WI38 (cell line): ENCODE data around the gene WNT3A.
"Not testable (repeated sequence)": the region's sequence is repeated elsewhere in the genome, so short reads cannot be mapped to it uniquely, and the experiment has no call there.

ENCODE experiments used
- H3K4me3 ChIP-seq: 2 replicates; pipeline ENCODE4 v1.5.1; 2011; ENCODE audit warnings: low read depth, mild to moderate bottlenecking, control low read depth, low read length
- TF ChIP-seq, protein P1 (sequence below): IDR thresholded peaks from 2 replicates; pipeline ENCODE4 v1.5.1; 2012; ENCODE audit warnings: low read depth, mild to moderate bottlenecking, control low read depth, low read length

The WNT3A gene, protein sequence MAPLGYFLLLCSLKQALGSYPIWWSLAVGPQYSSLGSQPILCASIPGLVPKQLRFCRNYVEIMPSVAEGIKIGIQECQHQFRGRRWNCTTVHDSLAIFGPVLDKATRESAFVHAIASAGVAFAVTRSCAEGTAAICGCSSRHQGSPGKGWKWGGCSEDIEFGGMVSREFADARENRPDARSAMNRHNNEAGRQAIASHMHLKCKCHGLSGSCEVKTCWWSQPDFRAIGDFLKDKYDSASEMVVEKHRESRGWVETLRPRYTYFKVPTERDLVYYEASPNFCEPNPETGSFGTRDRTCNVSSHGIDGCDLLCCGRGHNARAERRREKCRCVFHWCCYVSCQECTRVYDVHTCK

DNA sequence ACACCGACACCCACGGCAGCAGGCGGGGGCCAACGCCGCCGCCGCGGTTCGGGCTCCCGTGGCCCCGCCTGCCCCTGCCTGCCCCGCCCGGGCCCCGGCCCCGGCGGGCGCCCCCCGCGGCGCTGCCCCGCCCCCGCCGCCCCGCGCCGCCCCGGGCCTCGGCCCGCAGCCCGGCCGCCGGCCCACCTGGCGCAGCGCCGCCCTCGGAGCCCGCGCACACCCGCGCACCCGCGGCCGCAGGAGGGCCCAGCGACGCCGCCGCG is at the start of gene WNT3A:
WNT3A (plus strand) TSS at position 213 of the 263 bp plus-strand sequence. CDS start 131 bp downstream, outside the sequence.
- TF ChIP-seq, protein P1, sequence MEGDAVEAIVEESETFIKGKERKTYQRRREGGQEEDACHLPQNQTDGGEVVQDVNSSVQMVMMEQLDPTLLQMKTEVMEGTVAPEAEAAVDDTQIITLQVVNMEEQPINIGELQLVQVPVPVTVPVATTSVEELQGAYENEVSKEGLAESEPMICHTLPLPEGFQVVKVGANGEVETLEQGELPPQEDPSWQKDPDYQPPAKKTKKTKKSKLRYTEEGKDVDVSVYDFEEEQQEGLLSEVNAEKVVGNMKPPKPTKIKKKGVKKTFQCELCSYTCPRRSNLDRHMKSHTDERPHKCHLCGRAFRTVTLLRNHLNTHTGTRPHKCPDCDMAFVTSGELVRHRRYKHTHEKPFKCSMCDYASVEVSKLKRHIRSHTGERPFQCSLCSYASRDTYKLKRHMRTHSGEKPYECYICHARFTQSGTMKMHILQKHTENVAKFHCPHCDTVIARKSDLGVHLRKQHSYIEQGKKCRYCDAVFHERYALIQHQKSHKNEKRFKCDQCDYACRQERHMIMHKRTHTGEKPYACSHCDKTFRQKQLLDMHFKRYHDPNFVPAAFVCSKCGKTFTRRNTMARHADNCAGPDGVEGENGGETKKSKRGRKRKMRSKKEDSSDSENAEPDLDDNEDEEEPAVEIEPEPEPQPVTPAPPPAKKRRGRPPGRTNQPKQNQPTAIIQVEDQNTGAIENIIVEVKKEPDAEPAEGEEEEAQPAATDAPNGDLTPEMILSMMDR, result no peak
- H3K4me3 ChIP-seq, result no peak within 1 kb of the TSS

DNA sequence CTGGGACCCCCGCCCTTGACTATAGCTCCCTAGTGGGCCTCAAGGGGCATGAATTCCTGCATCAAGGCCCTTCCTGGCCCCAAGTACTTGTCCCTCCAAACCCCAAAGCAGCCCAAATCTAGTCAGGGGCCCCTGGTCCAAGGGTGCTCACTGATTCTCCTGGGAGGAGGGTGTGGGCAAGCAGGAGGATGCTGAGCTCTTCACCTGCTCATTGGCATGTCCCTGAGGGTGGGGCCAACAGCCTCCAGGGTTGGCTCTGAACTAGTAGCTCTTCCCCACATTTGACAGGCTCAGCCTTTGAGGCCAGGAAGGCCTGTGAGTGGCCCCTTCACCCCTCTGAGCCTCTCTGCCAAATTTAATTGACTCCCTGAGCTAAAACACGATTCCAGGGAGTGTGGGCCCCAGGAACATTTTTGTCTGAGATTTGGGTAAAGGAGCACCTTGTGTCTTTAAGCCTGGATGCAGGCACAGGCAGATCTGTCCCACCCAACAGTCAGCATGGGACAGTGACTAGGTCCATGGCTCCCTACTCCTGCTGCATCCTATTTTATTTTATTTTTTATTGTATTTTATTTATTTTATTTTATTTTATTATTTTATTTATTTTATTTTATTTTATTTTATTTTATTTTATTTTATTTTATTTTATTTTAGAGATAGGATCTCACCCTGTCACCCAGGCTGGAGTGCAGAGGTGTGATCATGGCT is 48.0 kb upstream of the WNT3A start:
- TF ChIP-seq, protein P1, result no peak
- no peak overlapping the region for H3K4me3 ChIP-seq

DNA sequence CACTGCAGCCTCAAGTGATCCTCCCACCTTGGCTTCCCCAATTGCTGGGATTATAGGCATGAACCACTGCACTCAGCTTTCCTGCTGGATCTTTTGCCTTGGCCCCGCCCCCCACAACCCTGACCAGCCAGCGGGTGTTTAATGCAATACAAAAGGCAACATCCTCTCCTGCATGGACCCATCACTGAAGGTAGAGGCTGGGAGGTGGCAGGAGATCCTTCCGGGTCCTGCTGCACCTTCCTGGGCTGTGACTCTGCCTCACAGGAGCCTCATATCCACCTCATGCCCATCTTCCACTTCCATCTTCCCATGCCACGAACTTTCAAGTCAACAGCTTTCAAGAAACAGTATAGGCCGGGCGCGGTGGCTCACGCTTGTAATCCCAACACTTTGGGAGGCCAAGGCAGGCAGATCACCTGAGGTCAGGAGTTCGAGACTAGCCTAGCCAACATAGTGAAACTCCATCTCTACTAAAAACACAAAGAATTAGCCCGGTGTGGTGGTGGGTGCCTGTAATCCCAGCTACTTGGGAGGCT is 47.4 kb upstream of the WNT3A start:
- TF ChIP-seq, protein P1, result no peak
- H3K4me3 ChIP-seq, result no peak overlapping the region

DNA sequence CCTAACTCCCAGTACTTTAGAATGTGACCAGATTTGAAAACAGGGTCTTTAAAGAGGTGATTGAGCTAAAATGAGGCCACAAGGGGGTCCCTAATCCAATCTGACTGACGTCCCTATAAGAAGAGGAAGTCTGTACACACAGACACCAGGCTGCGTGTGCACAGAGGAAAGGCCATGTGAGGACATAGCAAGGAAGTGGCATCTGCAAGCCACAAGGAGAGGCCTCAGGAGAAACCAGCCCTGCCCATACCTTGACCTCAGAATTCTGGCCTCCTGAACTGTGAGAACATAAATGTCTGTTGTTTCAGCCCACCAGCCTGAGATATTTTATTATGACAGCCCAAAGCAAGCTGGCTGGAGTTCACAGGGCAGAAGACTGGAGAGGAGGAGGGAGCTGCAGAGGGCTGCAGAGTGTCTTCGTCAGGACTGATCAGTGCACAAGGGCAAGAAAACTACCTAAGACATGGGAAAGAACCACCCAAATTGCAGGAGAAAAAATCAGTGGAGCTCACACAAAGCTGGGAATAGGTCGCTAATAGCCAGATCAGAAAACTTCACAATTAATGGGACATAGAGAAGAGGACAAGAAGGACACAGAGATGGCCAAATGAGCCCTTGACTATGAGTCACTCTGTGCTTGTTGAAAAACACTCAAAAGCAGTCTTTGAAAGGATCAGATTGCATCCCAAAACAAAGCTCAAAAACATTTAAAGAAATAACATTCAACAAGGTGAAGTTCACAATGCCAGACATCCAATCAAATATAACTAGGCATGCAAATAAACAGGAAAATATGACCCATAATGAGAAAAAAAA is 44.9 kb upstream of the WNT3A start:
- TF ChIP-seq, protein P1, result no peak
- H3K4me3 ChIP-seq, result no peak overlapping the region

- H3K4me3 ChIP-seq, result not testable (repeated sequence)
Measured at GRCh38 chr1:227966733-227967132, 40.1 kb upstream of the WNT3A start.

GRCh38 chr1:227967815-227968214 is 39.0 kb upstream of the WNT3A start:
- not testable (repeated sequence) for H3K4me3 ChIP-seq

DNA sequence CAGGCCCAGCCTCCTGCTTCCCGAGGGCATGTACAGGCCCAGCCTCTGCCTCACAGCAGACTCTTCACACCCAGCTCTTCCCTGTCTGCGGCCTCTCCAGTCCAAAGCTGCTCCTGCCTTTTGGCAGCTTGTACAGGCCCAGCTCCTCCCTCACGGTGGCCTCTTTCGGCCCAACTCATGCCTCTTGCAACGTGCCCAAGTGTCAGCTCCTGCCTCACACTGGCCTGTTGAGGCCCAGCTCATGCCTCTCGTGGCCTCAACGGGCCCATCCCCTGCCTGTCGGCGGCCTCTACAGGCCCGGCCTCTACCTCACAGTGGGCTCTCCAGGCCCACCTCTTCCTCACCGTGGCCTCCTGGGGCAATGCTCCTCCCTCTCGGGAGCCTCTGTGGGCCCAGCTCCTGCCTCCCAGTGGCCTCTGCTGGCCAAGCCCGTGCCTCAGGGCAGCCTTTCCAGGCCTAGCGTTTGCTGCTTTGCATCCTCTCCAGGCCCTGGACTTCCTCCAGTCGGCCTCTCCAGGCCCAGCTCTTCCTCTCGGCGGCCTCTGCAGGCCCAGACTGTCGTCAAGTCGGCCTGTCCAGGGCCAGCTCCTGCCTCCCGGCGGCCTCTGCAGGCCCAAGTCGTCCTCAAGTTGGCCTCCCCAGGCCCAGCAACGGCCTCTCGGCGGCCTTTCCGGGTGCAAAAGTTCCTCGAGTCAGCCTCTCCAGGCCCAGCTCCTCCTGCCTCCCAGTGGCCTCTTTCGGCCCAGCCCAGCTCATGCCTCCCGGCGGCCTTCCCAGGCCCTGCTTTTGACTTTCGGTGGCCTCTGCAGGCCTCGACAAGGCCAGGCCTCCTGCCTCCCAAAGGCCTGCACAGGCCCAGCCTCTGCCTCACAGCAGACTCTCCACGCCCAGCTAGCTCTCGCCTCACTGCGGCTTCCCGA is 36.5 kb upstream of the WNT3A start:
- not testable (repeated sequence) for H3K4me3 ChIP-seq

DNA sequence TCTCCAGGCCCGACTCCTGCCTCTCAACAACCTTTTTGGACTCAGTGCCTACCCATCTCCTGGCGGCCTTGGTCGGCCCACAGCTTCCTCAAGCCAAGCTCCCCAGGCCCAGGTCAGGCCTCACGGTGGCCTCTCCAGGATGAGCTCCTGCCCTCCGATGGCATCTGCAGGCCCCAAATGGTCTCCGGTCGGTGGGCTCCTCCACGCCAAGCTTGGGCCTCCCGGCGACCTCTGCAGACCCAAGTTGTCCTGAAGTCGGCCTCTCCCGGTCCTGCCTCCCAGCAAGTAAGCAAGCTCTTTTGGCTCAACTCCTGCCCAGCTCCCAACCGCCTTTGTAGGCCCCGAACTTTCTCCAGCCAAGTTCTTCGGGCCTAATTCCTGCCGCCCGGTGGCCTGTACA is 35.6 kb upstream of the WNT3A start:
- not testable (repeated sequence) for H3K4me3 ChIP-seq

GRCh38 chr1:227971643-227972282 is 35.0 kb upstream of the WNT3A start:
- H3K4me3 ChIP-seq, result not testable (repeated sequence)

DNA sequence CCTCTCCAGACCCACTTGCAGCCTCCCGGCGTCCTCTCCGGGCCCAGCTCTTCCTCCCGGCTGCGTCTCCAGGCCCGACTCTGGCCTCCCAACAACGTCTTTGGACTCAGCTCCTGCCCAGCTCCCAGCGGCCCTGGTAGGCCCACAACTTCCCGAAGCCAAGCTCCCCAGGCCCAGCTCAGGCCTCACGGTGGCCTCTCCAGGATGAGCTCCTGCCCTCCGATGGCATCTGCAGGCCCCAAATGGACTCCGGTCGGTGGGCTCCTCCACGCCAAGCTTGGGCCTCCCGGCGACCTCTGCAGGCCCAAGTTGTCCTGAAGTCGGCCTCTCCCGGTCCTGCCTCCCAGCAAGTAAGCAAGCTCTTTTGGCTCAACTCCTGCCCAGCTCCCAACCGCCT is 34.5 kb upstream of the WNT3A start:
- H3K4me3 ChIP-seq, result not testable (repeated sequence)

DNA sequence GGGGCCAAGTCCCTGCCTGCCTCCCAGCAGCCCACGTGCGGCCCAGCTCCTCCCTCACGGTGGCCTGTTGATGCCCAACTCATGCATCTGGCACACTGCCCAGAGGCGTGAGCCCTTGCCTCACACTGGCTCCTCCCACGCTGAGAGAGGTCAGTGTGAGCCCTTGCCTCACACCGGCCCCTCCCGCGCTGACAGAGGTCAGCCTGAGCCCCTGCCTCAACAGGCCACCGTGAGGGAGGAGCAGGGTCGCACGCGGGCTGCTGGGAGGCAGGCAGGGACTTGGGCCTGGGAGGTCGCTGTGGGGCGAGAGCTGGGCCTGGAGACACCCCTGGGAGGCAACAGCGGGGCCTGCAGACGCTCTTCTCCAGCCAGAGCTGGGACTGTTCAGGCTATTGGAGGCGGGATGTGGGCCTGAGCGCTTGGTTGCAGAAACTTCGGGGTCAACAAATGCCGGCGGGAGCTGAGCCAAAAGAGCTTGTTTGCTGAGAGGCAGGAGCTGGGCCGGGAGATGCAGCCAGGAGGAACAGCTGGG is 33.9 kb upstream of the WNT3A start:
- not testable (repeated sequence) for H3K4me3 ChIP-seq

DNA sequence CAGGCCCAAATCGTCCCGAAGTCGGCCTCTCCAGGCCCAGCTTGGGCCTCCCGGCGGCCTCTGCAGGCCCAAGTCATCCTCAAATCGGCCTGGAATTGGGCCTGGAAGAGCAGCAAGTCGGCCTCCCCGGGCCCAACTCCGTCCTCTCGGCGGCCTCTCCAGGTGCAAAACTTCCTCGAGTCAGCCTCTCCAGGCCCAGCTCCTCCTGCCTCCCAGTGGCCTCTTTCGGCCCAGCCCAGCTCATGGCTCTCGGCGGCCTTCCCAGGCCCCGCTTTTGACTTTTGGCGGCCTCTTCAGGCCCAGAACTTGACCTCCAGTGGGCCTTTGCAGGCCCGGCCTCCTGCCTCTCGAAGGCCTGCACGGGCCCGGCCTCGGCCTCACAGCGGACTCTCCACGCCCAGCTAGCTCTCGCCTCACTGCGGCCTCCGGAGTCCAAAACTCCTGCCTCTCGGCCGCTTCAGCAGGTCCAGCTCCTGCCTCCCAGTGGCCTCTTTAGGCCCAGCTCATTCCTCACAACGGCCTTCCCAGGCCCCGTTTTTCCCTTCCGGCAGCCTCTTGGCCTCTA is 33.0 kb upstream of the WNT3A start:
- H3K4me3 ChIP-seq, result not testable (repeated sequence)
